OCI-LY1 (cell line): ENCODE measurements around the gene FBXO47.

ENCODE experiments used
- EZH2 ChIP-seq: fragments of 200-600 bp; sonication (generic), shearing (Covaris generic); IDR thresholded peaks from 2 replicates; pipeline ENCODE4 v1.8.0; 2017; ENCODE audit warnings: borderline replicate concordance, mixed run types, mild to moderate bottlenecking, antibody characterized with exemption, low read length, moderate library complexity, mixed read lengths
- TF ChIP-seq, protein P1 (sequence below): fragments of 200-600 bp; sonication (generic), shearing (Covaris generic); IDR thresholded peaks from 2 replicates; pipeline ENCODE4 v1.5.1; 2017; ENCODE audit warnings: mild to moderate bottlenecking, antibody characterized with exemption, low read length, moderate library complexity, mixed read lengths

DNA sequence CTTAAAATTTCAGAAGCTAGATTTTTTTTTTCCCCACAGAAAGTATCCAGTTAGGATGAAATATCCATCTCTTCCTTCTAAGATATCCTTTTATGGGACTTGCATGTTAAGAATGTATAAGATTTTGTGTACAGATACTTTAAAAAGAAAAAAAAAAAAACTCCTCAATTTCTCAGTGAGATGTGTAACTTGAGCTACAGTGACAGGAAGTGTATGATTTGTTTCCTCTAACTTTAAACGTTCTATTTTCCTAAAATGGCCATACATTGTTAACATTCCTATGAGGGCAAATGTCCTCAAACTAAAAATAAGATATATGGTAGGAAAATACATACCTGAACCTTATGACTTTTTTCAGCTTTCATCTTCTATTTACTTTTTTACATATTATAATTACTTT, 8.9 kb downstream of the FBXO47 start:
- TF ChIP-seq EZH2, result no peak
- TF ChIP-seq, protein P1, sequence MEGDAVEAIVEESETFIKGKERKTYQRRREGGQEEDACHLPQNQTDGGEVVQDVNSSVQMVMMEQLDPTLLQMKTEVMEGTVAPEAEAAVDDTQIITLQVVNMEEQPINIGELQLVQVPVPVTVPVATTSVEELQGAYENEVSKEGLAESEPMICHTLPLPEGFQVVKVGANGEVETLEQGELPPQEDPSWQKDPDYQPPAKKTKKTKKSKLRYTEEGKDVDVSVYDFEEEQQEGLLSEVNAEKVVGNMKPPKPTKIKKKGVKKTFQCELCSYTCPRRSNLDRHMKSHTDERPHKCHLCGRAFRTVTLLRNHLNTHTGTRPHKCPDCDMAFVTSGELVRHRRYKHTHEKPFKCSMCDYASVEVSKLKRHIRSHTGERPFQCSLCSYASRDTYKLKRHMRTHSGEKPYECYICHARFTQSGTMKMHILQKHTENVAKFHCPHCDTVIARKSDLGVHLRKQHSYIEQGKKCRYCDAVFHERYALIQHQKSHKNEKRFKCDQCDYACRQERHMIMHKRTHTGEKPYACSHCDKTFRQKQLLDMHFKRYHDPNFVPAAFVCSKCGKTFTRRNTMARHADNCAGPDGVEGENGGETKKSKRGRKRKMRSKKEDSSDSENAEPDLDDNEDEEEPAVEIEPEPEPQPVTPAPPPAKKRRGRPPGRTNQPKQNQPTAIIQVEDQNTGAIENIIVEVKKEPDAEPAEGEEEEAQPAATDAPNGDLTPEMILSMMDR, result no peak
